ENCODE data around the gene LCE3E.

DNA sequence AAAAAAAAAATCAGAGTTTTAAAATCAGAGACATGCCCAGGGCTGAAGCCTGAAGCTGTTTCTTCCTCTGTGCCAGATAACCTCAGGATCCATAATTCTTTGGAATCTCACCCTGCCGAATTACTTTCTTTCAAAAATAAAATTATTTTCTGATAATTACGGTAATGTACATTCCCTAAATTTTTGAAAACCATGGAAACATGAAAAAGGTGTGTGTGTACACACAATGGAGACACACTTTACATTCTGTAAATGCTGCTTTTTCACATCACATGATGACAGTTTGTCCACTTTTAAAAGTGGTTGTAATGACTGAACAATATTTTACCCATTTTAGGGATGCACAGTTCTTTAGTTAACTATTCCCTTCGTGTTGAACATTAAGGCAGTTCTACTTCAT is 30.8 kb downstream of the LCE3E start:
- TF ChIP-seq POLR2AphosphoS5 (IDR thresholded peaks at IDR 0.05; ENCODE audit: low read depth, low read length) (no peak), POLR2A (IDR thresholded peaks at IDR 0.05; ENCODE audit: low read depth, low read length) (no peak), TAF1 (IDR thresholded peaks at IDR 0.05; ENCODE audit: borderline replicate concordance, low read depth, low read length) (no peak)

Measured in GM12892 (cell line).